AG04449 (cell line): ENCODE data around the gene PRKN.

ENCODE experiments used
- CTCF ChIA-PET: fragments of 350-600 bp; formaldehyde crosslinking; extraction: SDS; loops from one replicate; lab custom pipeline; 2021; ENCODE audit warnings: antibody characterized with exemption; lab: Yijun Ruan, JAX
- POLR2A ChIA-PET: fragments of 400-600, 350-600 bp; formaldehyde crosslinking; extraction: SDS; loops from one replicate; lab custom pipeline; 2020; ENCODE audit warnings: antibody characterized with exemption, inconsistent platforms; lab: Yijun Ruan, JAX
- DNase-seq: peaks from one replicate; pipeline ENCODE4 v3.0.0-alpha.2; 2010; ENCODE audit warnings: low read depth, low spot score
- H3K4me3 ChIP-seq: 2 replicates; pipeline ENCODE4 v1.5.1; 2011; ENCODE audit warnings: low read depth, mild to moderate bottlenecking, control low read depth, low read length
- CTCF ChIP-seq: IDR thresholded peaks from one replicate; pipeline ENCODE4 v1.5.1; 2011; ENCODE audit warnings: mild to moderate bottlenecking, moderate library complexity, low read length, control low read depth, inconsistent platforms; ENCODE audit not compliant: insufficient read depth; ENCODE audit errors: missing control alignments

Gene PRKN

GRCh38 chr6:161684731-161685475 lies 1042.7 kb downstream of the PRKN start:
- POLR2A ChIA-PET: no interaction called here
- CTCF ChIA-PET: no interaction called here
- no peak overlapping the region for H3K4me3 ChIP-seq
- TF ChIP-seq CTCF: no peak
- no peak for DNase-seq

GRCh38 chr6:161683400-161683799 lies 1044.2 kb downstream of the PRKN start:
- ChIA-PET CTCF (interaction anchor here (0.8 kb wide), 1 partner anchor 13 kb away, joined by 3 read pairs; no protein-coding TSS in a partner anchor), POLR2A (no interaction called here)
- no peak overlapping the region for H3K4me3 ChIP-seq
- DNase-seq: no peak
- no peak for TF ChIP-seq CTCF

- CTCF ChIA-PET: no interaction called here
- no peak for TF ChIP-seq CTCF
- DNase-seq: no peak
- no peak overlapping the region for H3K4me3 ChIP-seq
- POLR2A ChIA-PET: no interaction called here
Measured at GRCh38 chr6:161682982-161683381, 1044.6 kb downstream of the PRKN start.

- ChIA-PET CTCF (interaction anchor here (0.6 kb wide), 1 partner anchor 260 kb away, joined by 3 read pairs; no protein-coding TSS in a partner anchor), POLR2A (no interaction called here)
- no peak overlapping the region for H3K4me3 ChIP-seq
- no peak for DNase-seq
- no peak for TF ChIP-seq CTCF
Measured at GRCh38 chr6:161679980-161680538, 1047.5 kb downstream of the PRKN start.

GRCh38 chr6:161677188-161677587 lies 1050.4 kb downstream of the PRKN start:
- POLR2A ChIA-PET: no interaction called here
- H3K4me3 ChIP-seq: no peak overlapping the region
- TF ChIP-seq CTCF: no peak
- no peak for DNase-seq
- CTCF ChIA-PET: interaction anchor here (1.6 kb wide), 1 partner anchor 259 kb away, joined by 5 read pairs; no protein-coding TSS in a partner anchor

GRCh38 chr6:161676586-161676985 lies 1051.0 kb downstream of the PRKN start:
- ChIA-PET CTCF (interaction anchor here (1.6 kb wide), 1 partner anchor 258 kb away, joined by 5 read pairs; no protein-coding TSS in a partner anchor), POLR2A (no interaction called here)
- TF ChIP-seq CTCF: no peak
- no peak for DNase-seq
- H3K4me3 ChIP-seq: no peak overlapping the region
